ENCODE results near the gene CORT.

DNA sequence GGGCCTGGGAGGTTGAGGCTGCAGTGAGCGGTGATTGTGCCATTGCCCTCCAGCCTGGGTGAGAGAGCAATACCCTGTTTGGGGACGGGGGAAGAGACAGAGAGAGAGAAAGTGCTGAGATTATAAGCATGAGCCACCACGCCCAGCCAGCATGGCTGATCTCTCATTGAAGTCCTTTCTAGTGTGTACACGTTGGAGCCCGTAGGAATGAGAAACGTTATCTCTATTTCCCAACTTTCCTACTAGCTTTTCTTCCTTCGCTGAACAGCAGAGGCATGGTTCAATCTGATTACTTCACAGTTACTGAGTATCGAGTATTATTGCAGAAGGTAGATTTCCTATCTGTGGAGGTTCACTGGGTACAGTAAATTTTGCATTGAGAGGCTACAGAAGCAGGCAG, 29.5 kb downstream of the CORT start:
- TF ChIP-seq, protein P1, sequence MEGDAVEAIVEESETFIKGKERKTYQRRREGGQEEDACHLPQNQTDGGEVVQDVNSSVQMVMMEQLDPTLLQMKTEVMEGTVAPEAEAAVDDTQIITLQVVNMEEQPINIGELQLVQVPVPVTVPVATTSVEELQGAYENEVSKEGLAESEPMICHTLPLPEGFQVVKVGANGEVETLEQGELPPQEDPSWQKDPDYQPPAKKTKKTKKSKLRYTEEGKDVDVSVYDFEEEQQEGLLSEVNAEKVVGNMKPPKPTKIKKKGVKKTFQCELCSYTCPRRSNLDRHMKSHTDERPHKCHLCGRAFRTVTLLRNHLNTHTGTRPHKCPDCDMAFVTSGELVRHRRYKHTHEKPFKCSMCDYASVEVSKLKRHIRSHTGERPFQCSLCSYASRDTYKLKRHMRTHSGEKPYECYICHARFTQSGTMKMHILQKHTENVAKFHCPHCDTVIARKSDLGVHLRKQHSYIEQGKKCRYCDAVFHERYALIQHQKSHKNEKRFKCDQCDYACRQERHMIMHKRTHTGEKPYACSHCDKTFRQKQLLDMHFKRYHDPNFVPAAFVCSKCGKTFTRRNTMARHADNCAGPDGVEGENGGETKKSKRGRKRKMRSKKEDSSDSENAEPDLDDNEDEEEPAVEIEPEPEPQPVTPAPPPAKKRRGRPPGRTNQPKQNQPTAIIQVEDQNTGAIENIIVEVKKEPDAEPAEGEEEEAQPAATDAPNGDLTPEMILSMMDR (IDR thresholded peaks at IDR 0.05), result no peak
- TF ChIP-seq ZFX (IDR thresholded peaks at IDR 0.05; ENCODE audit: borderline replicate concordance), result no peak

All from 22Rv1 (cell line).